Calu3 (cell line): ENCODE data around the gene RAPGEF4. TPM values are rescaled to one million over a fixed set of nuclear protein-coding genes. Genes with fewer than 3 reads are reported as not detected.
A peak's percentile ranks its signal among the peaks of the same experiment; 100 is the strongest.
"Not testable (repeated sequence)": the region's sequence is repeated elsewhere in the genome, so short reads cannot be mapped to it uniquely, and the experiment has no call there.

Experiments
- BruUV-seq: library from RNA; stranded (reverse); fragments of 400-500 nt; replicated peaks from 2 replicates; lab custom pipeline; 2021; lab: Mats Ljungman, UMichigan
- CTCF ChIA-PET: fragments of 300-600 bp; sonication (Branson Sonifier 250); formaldehyde crosslinking; loops from one replicate; lab custom pipeline; 2022; ENCODE audit warnings: antibody characterized with exemption; lab: Charles Lee
- DNase-seq: peaks from one replicate; pipeline ENCODE4 v3.0.0; 2022
- H3K27ac Mint-ChIP-seq: one replicate; pipeline ENCODE4 v1.8.0; 2022; ENCODE audit warnings: mixed read lengths; ENCODE audit not compliant: unreplicated experiment
- H3K27me3 Mint-ChIP-seq: one replicate; pipeline ENCODE4 v1.8.0; 2022; ENCODE audit warnings: mixed read lengths; ENCODE audit not compliant: unreplicated experiment
- H3K36me3 Mint-ChIP-seq: one replicate; pipeline ENCODE4 v1.8.0; 2022; ENCODE audit warnings: mild to moderate bottlenecking, moderate library complexity, mixed read lengths; ENCODE audit not compliant: insufficient read depth, unreplicated experiment
- H3K4me1 Mint-ChIP-seq: one replicate; pipeline ENCODE4 v1.8.0; 2022; ENCODE audit warnings: mild to moderate bottlenecking, low read depth, mixed read lengths; ENCODE audit not compliant: unreplicated experiment
- H3K4me3 Mint-ChIP-seq: one replicate; pipeline ENCODE4 v1.8.0; 2022; ENCODE audit warnings: mild to moderate bottlenecking, low read depth, moderate library complexity, mixed read lengths; ENCODE audit not compliant: unreplicated experiment
- H3K9me3 Mint-ChIP-seq: one replicate; pipeline ENCODE4 v1.8.0; 2022; ENCODE audit warnings: low read depth, mixed read lengths; ENCODE audit not compliant: unreplicated experiment
- intact Hi-C: fragments of 100-400 bp; cut with micrococcal nuclease; formaldehyde crosslinking; loops from one replicate; pipeline ENCODE4 v1.10.0; 2022; ENCODE audit not compliant: unreplicated experiment
- total RNA-seq: library from RNA; stranded (reverse); gene quantifications from 2 replicates; pipeline ENCODE4 v1.2.3, GENCODE V29; 2022
- TF ChIP-seq, protein P1 (sequence below): fragments of 200-600 bp; IDR thresholded peaks from one replicate; pipeline ENCODE4 v1.8.0; 2022; ENCODE audit warnings: antibody characterized with exemption; ENCODE audit not compliant: unreplicated experiment

Gene RAPGEF4
- total RNA-seq, 1 experiment from 2014 or later: 1.8 TPM

DNA sequence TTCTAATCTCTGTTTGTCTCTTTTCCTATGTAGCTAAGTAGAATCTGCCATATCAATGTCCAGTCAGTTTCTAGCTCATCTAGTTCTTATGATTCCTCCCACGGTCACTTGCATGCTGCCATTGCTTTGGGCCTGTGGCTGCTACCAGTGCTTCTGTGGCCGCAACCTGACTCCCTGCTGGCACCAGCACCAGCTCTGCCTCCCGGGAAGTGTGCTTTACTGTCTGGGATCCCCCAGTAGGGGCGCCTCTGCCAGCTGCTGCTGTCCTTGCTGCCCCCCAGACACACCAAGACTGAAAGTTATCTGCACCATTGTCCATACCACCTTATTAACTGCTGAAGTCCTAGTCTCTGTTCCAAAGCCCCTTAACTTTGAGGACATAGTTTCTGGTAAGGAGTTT lies 56.3 kb downstream of the RAPGEF4 start:
- Mint-ChIP-seq H3K9me3 (no peaks in the 10 kb centered on the region), H3K27me3 (peaks cover 41% of the 10 kb centered on the region), H3K27ac (no peak overlapping the region), H3K4me1 (no peaks in the 10 kb centered on the region), H3K4me3 (no peak overlapping the region), H3K36me3 (no peaks in the 10 kb centered on the region)
- CTCF ChIA-PET: no interaction called here
- intact Hi-C loops: no loop called here
- DNase-seq: no peak
- BruUV-seq: no TSS peak
- TF ChIP-seq, protein P1, sequence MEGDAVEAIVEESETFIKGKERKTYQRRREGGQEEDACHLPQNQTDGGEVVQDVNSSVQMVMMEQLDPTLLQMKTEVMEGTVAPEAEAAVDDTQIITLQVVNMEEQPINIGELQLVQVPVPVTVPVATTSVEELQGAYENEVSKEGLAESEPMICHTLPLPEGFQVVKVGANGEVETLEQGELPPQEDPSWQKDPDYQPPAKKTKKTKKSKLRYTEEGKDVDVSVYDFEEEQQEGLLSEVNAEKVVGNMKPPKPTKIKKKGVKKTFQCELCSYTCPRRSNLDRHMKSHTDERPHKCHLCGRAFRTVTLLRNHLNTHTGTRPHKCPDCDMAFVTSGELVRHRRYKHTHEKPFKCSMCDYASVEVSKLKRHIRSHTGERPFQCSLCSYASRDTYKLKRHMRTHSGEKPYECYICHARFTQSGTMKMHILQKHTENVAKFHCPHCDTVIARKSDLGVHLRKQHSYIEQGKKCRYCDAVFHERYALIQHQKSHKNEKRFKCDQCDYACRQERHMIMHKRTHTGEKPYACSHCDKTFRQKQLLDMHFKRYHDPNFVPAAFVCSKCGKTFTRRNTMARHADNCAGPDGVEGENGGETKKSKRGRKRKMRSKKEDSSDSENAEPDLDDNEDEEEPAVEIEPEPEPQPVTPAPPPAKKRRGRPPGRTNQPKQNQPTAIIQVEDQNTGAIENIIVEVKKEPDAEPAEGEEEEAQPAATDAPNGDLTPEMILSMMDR: no peak

DNA sequence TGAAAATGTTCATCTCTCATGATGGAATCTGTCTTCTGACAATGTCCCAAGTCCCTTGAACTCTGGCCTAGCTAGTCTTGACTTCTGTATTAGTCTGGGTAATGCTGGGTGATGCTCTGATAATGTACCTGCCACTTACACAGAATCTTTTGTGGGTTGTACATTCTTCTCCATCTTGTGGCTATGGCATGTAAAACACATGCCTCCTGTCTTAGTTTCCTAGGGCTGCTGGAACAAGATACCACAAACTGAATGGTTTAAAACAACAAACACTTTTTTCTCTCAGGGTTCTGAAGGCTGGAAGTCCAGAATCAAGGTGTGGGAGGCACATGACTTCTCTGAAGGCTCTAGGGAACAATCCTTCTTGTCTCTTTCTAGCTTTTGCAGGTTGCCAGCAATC lies 57.1 kb downstream of the RAPGEF4 start:
- Mint-ChIP-seq H3K9me3 (no peaks in the 10 kb centered on the region), H3K4me1 (no peaks in the 10 kb centered on the region), H3K4me3 (no peak overlapping the region), H3K27ac (no peak overlapping the region), H3K36me3 (no peaks in the 10 kb centered on the region), H3K27me3 (peaks cover 41% of the 10 kb centered on the region)
- intact Hi-C loops: no loop called here
- TF ChIP-seq, protein P1: no peak
- CTCF ChIA-PET: no interaction called here
- no peak for DNase-seq
- BruUV-seq: no TSS peak

DNA sequence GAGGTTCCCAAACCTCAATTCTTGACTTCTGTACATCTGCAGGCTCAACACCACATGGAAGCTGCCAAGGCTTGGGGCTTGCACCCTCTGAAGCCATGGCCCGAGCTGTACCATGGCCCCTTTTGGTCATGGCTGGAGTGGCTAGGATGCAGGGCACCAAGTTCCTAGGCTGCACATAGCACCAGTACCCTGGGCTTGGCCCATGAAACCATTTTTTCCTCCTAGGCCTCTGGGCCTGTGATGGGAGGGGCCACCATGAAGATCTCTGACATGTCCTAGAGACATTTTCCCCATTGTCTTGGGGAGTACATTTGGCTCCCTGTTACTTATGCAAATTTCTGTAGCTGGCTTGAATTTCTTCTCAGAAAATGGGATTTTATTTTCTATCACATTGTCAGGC lies 67.7 kb downstream of the RAPGEF4 start:
- H3K4me3 Mint-ChIP-seq, H3K36me3 Mint-ChIP-seq, CTCF ChIA-PET, BruUV-seq, DNase-seq, H3K27ac Mint-ChIP-seq, H3K4me1 Mint-ChIP-seq, H3K9me3 Mint-ChIP-seq, intact Hi-C loops: not testable (repeated sequence)
- H3K27me3 Mint-ChIP-seq: peaks cover 50% of the 10 kb centered on the region

DNA sequence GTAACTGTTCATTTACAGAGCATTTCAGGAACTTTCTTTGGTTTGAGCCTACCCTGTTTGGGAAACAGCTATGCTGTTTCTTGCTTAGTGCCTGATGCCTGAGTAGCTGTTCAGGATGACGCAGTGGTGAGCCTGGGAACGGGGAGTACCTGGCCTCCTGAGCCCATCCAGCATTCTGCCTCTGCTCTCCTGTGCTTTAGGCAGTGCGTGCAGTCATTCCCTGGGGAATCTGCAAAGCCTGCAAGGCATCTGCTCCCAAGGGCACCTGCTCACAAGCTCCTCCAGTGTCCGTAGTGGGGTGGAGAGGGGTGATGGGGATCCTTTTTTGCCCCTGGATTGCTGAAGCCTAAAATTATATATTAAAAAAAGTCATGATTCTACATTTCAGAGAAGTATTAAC lies 68.8 kb downstream of the RAPGEF4 start:
- DNase-seq: no peak
- no peaks in the 10 kb centered on the region for H3K4me1 Mint-ChIP-seq
- H3K27me3 Mint-ChIP-seq: peaks cover 43% of the 10 kb centered on the region
- H3K27ac Mint-ChIP-seq: no peak overlapping the region
- no TSS peak for BruUV-seq
- CTCF ChIA-PET: no interaction called here
- no peak overlapping the region for H3K4me3 Mint-ChIP-seq
- peaks cover 7% of the 10 kb centered on the region for H3K9me3 Mint-ChIP-seq
- no peaks in the 10 kb centered on the region for H3K36me3 Mint-ChIP-seq
- TF ChIP-seq, protein P1: no peak
- intact Hi-C loops: no loop called here

DNA sequence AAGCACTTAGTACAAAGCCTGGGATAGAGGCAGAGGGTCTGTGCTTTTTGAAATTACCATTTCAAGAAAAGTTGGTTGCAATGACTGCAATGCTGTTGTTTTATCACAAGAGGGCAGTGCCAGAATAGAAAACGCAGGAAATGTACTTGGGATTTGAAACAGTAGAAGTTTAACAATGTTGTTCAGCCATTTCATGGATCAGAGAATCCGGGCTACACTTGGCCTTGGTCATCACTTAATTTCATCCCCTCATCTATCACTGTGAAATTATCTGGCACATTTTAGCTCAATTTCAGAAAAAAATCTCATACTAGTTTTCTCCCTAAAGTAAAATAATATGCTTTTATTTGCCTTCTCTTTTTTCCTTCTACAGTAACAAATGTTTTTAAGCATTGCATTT lies 70.8 kb downstream of the RAPGEF4 start:
- no TSS peak for BruUV-seq
- no peaks in the 10 kb centered on the region for H3K36me3 Mint-ChIP-seq
- CTCF ChIA-PET: no interaction called here
- no peaks in the 10 kb centered on the region for H3K4me1 Mint-ChIP-seq
- peaks cover 43% of the 10 kb centered on the region for H3K27me3 Mint-ChIP-seq
- H3K9me3 Mint-ChIP-seq: peaks cover 5% of the 10 kb centered on the region
- intact Hi-C loops: loop anchor here (2.0 kb wide), 1 partner anchor 214 kb away; no protein-coding TSS in a partner anchor
- H3K27ac Mint-ChIP-seq: no peak overlapping the region
- TF ChIP-seq, protein P1: peak; percentile 75
- no peak for DNase-seq
- no peak overlapping the region for H3K4me3 Mint-ChIP-seq
